ENCODE measurements around the gene IGF1R. TPM values are rescaled to one million over a fixed set of nuclear protein-coding genes. Genes with fewer than 3 reads are reported as not detected.

IGF1R gene
- total RNA-seq, 4 donors from 2014 or later: 39.3 to 97.4 (median 44.7) TPM

- no peak for DNase-seq (ENCODE audit: low spot score)
- no peak for ATAC-seq (ENCODE audit: low FRiP score)
- TF ChIP-seq CTCF (IDR thresholded peaks at IDR 0.05): no peak
Observed at GRCh38 chr15:98841419-98841970, 193.2 kb downstream of the IGF1R start.

- DNase-seq (ENCODE audit: low spot score) (no peak), ATAC-seq (ENCODE audit: low FRiP score) (no peak)
- no peak for TF ChIP-seq CTCF (IDR thresholded peaks at IDR 0.05)
Observed at GRCh38 chr15:98842192-98842972, 194.0 kb downstream of the IGF1R start.

GRCh38 chr15:98842973-98843285 lies 194.6 kb downstream of the IGF1R start:
- DNase-seq (ENCODE audit: low spot score): no peak
- no peak for ATAC-seq (ENCODE audit: low FRiP score)
- TF ChIP-seq CTCF (IDR thresholded peaks at IDR 0.05): no peak

GRCh38 chr15:98843844-98844243 lies 195.5 kb downstream of the IGF1R start:
- no peak for TF ChIP-seq CTCF (IDR thresholded peaks at IDR 0.05)
- ATAC-seq (ENCODE audit: low FRiP score): no peak

DNA sequence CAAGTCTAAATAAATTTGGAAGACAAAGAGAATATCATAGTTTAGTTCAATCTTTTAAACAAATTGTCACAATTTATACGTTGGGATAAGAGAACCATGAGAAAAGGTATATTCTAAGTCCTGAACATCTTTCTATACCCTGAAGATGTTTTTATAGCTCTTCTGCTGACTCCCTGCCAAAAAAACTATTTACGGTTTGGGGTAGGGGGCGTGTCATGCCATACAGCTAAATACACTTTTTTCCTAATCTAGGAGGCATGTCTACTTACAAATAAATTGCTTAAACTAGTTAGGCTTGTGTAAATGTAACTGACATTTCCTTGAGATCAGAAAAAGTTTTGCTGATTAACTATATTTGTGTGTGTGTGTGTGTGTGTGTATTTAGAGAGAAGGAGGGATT lies 195.9 kb downstream of the IGF1R start:
- ATAC-seq (ENCODE audit: low FRiP score): no peak

More at GRCh38 chr15:98843844-98844243, 195.5 kb downstream of the IGF1R start:
- no peak for DNase-seq (ENCODE audit: low spot score)

GRCh38 chr15:98845138-98845884 lies 197.0 kb downstream of the IGF1R start:
- ATAC-seq (ENCODE audit: low FRiP score) (peak; percentile 49), DNase-seq (ENCODE audit: low spot score) (no peak)
- TF ChIP-seq CTCF (IDR thresholded peaks at IDR 0.05): no peak

More for the DNA sequence above, 195.9 kb downstream of the IGF1R start:
- no peak for DNase-seq (ENCODE audit: low spot score)
- TF ChIP-seq CTCF (IDR thresholded peaks at IDR 0.05): no peak

All from omental fat pad (tissue), 4 donors.